ENCODE measurements around the gene KCNMA1.

- TF ChIP-seq CTCF (IDR thresholded peaks at IDR 0.05) (no peak), TAF1 (IDR thresholded peaks at IDR 0.05; ENCODE audit: borderline replicate concordance, low read depth, low read length) (no peak), JUND (IDR thresholded peaks at IDR 0.05) (no peak), EZH2phosphoT487 (IDR thresholded peaks at IDR 0.05; ENCODE audit: borderline replicate concordance, low read depth) (no peak), PBX3 (IDR thresholded peaks at IDR 0.05) (no peak), RAD21 (IDR thresholded peaks at IDR 0.05; ENCODE audit: low read length) (no peak), SMC3 (IDR thresholded peaks at IDR 0.05; ENCODE audit: low read depth, low read length) (no peak), POLR2AphosphoS5 (IDR thresholded peaks at IDR 0.05; ENCODE audit: low read depth, low read length) (no peak)
Measured at GRCh38 chr10:77550378-77550777, 87.2 kb downstream of the KCNMA1 start.

Measured in SK-N-SH (cell line).